Panc1 (cell line): ENCODE data around the gene RPLP1. TPM values are rescaled to one million over a fixed set of nuclear protein-coding genes. Genes with fewer than 3 reads are reported as not detected.

Experiments
- ATAC-seq: fragments of 200-7000 bp; cut with Tn5 transposase; 2 replicates; pipeline ENCODE4 v1.9.1; 2020; ENCODE audit warnings: mild to moderate bottlenecking, moderate library complexity
- BruUV-seq: library from RNA; stranded (reverse); fragments of 400-500 nt; replicated peaks from 2 replicates; lab custom pipeline; 2021; lab: Mats Ljungman, UMichigan
- CTCF ChIA-PET: fragments of 300-600 bp; sonication (Branson Sonifier 250); formaldehyde crosslinking; loops from one replicate; lab custom pipeline; 2022; ENCODE audit warnings: antibody characterized with exemption; lab: Charles Lee
- POLR2A ChIA-PET: fragments of 300-600 bp; sonication (Branson Sonifier 250); formaldehyde crosslinking; loops from one replicate; lab custom pipeline; 2022; ENCODE audit warnings: antibody characterized with exemption; lab: Charles Lee
- DNase-seq: peaks from one replicate; pipeline ENCODE4 v3.0.0-alpha.2; 2010; ENCODE audit warnings: low read depth, low spot score
- H3K27ac ChIP-seq: 2 replicates; pipeline ENCODE4 v1.5.1; 2011; ENCODE audit warnings: mild to moderate bottlenecking, low read length, inconsistent platforms
- H3K27me3 ChIP-seq: fragments of 200-500 bp; sonication (Bioruptor generic); 2 replicates; pipeline ENCODE4 v1.6.0; 2014; ENCODE audit warnings: low read length, inconsistent platforms; ENCODE audit not compliant: control insufficient read depth, insufficient read depth
- H3K36me3 ChIP-seq: fragments of 200-500 bp; sonication (Bioruptor generic); 2 replicates; pipeline ENCODE4 v1.5.1; 2014; ENCODE audit warnings: inconsistent platforms, mild to moderate bottlenecking, low read length, moderate library complexity; ENCODE audit not compliant: control insufficient read depth, insufficient read depth
- H3K4me1 ChIP-seq: 2 replicates; pipeline ENCODE4 v1.5.1; 2011; ENCODE audit warnings: inconsistent platforms, mild to moderate bottlenecking, low read length, moderate library complexity; ENCODE audit not compliant: control insufficient read depth, insufficient read depth
- H3K4me3 ChIP-seq, 2 experiments: 2 replicates each; pipeline ENCODE4 v1.5.1; 2011 to 2012; ENCODE audit warnings: low read depth in 2 of 2, low read length in 2 of 2, mild to moderate bottlenecking in 2 of 2, inconsistent platforms in 1 of 2, moderate library complexity in 1 of 2
- H3K9me3 ChIP-seq: fragments of 200-500 bp; sonication (Bioruptor generic); 2 replicates; pipeline ENCODE4 v1.5.1; 2014; ENCODE audit warnings: low read depth, mild to moderate bottlenecking, inconsistent platforms, low read length, moderate library complexity; ENCODE audit not compliant: control insufficient read depth, insufficient read depth
- POLR2AphosphoS5 ChIP-seq: IDR thresholded peaks from 2 replicates; pipeline ENCODE4 v1.6.1; 2012; ENCODE audit warnings: mild to moderate bottlenecking, low read depth, low read length, moderate library complexity
- SIN3A ChIP-seq: IDR thresholded peaks from 2 replicates; pipeline ENCODE4 v1.6.1; 2012; ENCODE audit warnings: low read depth, mild to moderate bottlenecking, low read length, moderate library complexity, borderline replicate concordance; ENCODE audit not compliant: insufficient read depth
- TCF7L2 ChIP-seq: IDR thresholded peaks from 2 replicates; pipeline ENCODE4 v1.6.1; 2011; ENCODE audit warnings: mild to moderate bottlenecking, low read depth, low read length, inconsistent platforms
- in situ Hi-C: cut with HindIII; loops from 2 replicates; pipeline ENCODE4 v1.10.0; 2016; ENCODE audit warnings: low sequenced_read_pairs, low pct_unique_long_range_greater_than_20kb
- intact Hi-C: fragments of 100-400 bp; cut with micrococcal nuclease; formaldehyde crosslinking; loops from one replicate; pipeline ENCODE4 v1.10.0; 2022; ENCODE audit not compliant: unreplicated experiment
- total RNA-seq: library from RNA; stranded (reverse); gene quantifications from one replicate; pipeline ENCODE4 v1.2.1, GENCODE V29; 2021; ENCODE audit not compliant: unreplicated experiment
- TF ChIP-seq, protein P1 (sequence below), 2 experiments: IDR thresholded peaks; 2 replicates each; pipeline ENCODE4 v1.6.1; 2011 to 2012; ENCODE audit warnings: low read depth in 2 of 2, control low read depth in 1 of 2, low read length in 1 of 2, mild to moderate bottlenecking in 1 of 2, moderate library complexity in 1 of 2; ENCODE audit not compliant: insufficient read depth in 1 of 2
- TF ChIP-seq, protein P2 (sequence below): fragments of 450-650 bp; IDR thresholded peaks from 2 replicates; pipeline ENCODE4 v1.5.1; 2017; ENCODE audit warnings: mild to moderate bottlenecking

The RPLP1 gene
- total RNA-seq, 1 experiment from 2014 or later = 2,076 TPM

DNA sequence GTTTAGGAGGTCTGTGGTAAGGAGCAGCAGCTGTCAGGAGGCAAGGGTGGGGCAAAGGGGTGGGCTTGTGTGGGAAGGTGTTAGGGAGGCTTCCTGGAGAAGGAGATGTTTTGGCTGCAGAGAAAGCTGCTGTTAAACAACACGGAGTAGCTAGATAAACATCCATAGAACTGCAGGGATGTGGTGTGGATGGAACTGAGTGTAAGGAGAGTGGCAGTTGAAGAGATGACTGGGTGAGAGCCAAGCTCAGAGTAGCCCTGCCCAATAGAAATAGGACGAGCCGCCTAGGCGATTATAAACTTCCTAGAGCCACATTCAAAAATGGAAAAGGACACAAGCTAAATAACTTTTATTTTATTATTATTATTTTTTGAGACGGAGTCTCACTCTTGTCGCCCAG lies 19.9 kb downstream of the RPLP1 start:
- Histone ChIP-seq H3K27me3 (no peaks in the 10 kb centered on the region), H3K36me3 (no peaks in the 10 kb centered on the region), H3K4me1 (peaks cover 14% of the 10 kb centered on the region), H3K9me3 (no peaks in the 10 kb centered on the region), H3K4me3 (no peak overlapping the region), H3K27ac (no peak overlapping the region)
- in situ Hi-C loops = no loop called here
- CTCF ChIA-PET = interaction anchor here (0.6 to 0.7 kb wide), 2 partner anchors 18 to 627 kb away, joined by 3 to 5 read pairs; no protein-coding TSS in a partner anchor
- BruUV-seq = no TSS peak
- intact Hi-C loops = no loop called here
- TF ChIP-seq, protein P1, sequence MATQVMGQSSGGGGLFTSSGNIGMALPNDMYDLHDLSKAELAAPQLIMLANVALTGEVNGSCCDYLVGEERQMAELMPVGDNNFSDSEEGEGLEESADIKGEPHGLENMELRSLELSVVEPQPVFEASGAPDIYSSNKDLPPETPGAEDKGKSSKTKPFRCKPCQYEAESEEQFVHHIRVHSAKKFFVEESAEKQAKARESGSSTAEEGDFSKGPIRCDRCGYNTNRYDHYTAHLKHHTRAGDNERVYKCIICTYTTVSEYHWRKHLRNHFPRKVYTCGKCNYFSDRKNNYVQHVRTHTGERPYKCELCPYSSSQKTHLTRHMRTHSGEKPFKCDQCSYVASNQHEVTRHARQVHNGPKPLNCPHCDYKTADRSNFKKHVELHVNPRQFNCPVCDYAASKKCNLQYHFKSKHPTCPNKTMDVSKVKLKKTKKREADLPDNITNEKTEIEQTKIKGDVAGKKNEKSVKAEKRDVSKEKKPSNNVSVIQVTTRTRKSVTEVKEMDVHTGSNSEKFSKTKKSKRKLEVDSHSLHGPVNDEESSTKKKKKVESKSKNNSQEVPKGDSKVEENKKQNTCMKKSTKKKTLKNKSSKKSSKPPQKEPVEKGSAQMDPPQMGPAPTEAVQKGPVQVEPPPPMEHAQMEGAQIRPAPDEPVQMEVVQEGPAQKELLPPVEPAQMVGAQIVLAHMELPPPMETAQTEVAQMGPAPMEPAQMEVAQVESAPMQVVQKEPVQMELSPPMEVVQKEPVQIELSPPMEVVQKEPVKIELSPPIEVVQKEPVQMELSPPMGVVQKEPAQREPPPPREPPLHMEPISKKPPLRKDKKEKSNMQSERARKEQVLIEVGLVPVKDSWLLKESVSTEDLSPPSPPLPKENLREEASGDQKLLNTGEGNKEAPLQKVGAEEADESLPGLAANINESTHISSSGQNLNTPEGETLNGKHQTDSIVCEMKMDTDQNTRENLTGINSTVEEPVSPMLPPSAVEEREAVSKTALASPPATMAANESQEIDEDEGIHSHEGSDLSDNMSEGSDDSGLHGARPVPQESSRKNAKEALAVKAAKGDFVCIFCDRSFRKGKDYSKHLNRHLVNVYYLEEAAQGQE (IDR thresholded peaks at IDR 0.05; ENCODE audit: insufficient read depth in 1 of 2, low read depth in 2 of 2, low read length in 1 of 2) = no peak
- TF ChIP-seq TCF7L2 (no peak), SIN3A (no peak), POLR2AphosphoS5 (no peak)
- TF ChIP-seq, protein P2, sequence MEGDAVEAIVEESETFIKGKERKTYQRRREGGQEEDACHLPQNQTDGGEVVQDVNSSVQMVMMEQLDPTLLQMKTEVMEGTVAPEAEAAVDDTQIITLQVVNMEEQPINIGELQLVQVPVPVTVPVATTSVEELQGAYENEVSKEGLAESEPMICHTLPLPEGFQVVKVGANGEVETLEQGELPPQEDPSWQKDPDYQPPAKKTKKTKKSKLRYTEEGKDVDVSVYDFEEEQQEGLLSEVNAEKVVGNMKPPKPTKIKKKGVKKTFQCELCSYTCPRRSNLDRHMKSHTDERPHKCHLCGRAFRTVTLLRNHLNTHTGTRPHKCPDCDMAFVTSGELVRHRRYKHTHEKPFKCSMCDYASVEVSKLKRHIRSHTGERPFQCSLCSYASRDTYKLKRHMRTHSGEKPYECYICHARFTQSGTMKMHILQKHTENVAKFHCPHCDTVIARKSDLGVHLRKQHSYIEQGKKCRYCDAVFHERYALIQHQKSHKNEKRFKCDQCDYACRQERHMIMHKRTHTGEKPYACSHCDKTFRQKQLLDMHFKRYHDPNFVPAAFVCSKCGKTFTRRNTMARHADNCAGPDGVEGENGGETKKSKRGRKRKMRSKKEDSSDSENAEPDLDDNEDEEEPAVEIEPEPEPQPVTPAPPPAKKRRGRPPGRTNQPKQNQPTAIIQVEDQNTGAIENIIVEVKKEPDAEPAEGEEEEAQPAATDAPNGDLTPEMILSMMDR = no peak
- POLR2A ChIA-PET = no interaction called here
- no peak for DNase-seq
- no peak for ATAC-seq

DNA sequence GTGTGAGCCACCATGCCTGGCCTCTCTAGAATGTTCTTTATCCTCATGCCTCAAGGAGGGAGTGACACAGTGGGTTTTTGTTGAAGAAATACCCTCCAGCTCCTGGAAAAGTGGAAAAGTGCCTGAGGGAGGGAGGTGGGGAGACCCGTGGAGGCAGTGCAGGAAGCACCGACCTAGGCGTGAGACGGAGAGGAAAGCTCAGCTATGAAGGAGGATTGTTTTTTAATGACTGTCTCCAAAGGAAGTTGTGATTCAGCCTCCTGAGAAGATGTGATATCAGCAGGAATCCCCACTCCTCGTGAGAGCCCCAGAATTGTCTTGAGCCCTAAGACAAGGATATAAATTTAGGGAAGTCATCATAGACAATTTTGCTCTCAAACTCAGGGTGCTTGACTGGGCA lies 21.7 kb downstream of the RPLP1 start:
- in situ Hi-C loops = no loop called here

More for the DNA sequence above, 21.7 kb downstream of the RPLP1 start:
- ChIA-PET POLR2A (no interaction called here), CTCF (interaction anchor here (0.6 kb wide), 2 partner anchors 12 to 1105 kb away, joined by 3 read pairs; no protein-coding TSS in a partner anchor)
- no peak for ATAC-seq
- Histone ChIP-seq H3K27me3 (no peaks in the 10 kb centered on the region), H3K4me1 (no peaks in the 10 kb centered on the region), H3K4me3 (no peak overlapping the region), H3K9me3 (no peaks in the 10 kb centered on the region), H3K27ac (no peak overlapping the region; the same call in 1 of the 2 replicates), H3K36me3 (no peaks in the 10 kb centered on the region)
- BruUV-seq = no TSS peak
- no peak for TF ChIP-seq TCF7L2
- no peak for TF ChIP-seq POLR2AphosphoS5
- TF ChIP-seq SIN3A = no peak
- TF ChIP-seq, protein P1 (IDR thresholded peaks at IDR 0.05; ENCODE audit: insufficient read depth in 1 of 2, low read depth in 2 of 2, low read length in 1 of 2) = no peak
- TF ChIP-seq, protein P2 = no peak
- intact Hi-C loops = no loop called here
- DNase-seq = no peak
